C4-2B (cell line): ENCODE data around the gene TOP2B.

Experiments
- ZFX ChIP-seq: fragments of 450-650 bp; IDR thresholded peaks from 2 replicates; pipeline ENCODE4 v1.6.1; 2017
- TF ChIP-seq, protein P1 (sequence below): fragments of 450-650 bp; conservative IDR thresholded peaks from 2 replicates; pipeline ENCODE4 v1.5.1; 2017; ENCODE audit warnings: mild to moderate bottlenecking

DNA sequence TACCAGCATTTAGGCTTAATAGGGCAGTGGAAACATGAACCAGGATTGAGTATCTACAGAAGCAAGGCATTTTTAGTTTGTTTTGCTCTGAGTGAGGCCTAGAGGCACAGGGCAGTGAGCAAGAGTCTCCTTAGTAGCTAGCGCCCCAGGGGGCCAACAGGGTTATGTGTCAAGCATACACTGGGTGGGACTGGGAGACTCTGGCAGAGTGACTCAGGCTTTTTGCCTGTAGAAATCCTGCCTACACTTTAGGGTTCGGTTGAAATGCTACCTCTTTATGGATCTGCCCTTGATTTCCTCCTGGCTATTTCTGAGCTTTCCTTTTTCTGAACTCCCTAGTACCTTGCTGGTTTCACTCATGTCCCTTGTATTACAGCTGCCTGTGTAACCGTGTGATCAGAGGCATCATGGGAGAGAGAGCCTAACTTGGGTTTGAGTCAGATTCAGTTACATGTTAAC, 72.2 kb downstream of the TOP2B start:
- TF ChIP-seq, protein P1, sequence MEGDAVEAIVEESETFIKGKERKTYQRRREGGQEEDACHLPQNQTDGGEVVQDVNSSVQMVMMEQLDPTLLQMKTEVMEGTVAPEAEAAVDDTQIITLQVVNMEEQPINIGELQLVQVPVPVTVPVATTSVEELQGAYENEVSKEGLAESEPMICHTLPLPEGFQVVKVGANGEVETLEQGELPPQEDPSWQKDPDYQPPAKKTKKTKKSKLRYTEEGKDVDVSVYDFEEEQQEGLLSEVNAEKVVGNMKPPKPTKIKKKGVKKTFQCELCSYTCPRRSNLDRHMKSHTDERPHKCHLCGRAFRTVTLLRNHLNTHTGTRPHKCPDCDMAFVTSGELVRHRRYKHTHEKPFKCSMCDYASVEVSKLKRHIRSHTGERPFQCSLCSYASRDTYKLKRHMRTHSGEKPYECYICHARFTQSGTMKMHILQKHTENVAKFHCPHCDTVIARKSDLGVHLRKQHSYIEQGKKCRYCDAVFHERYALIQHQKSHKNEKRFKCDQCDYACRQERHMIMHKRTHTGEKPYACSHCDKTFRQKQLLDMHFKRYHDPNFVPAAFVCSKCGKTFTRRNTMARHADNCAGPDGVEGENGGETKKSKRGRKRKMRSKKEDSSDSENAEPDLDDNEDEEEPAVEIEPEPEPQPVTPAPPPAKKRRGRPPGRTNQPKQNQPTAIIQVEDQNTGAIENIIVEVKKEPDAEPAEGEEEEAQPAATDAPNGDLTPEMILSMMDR, result no peak
- no peak for TF ChIP-seq ZFX
